Neutrophil (primary cell): ENCODE results near the gene CCNK.

ENCODE experiments used
- H3K27ac ChIP-seq: fragments of 200-600 bp; sonication (generic); 2 replicates; pipeline ENCODE4 v1.5.1; 2016; ENCODE audit warnings: mild to moderate bottlenecking, moderate library complexity
- H3K27me3 ChIP-seq: fragments of 200-600 bp; sonication (generic); 2 replicates; pipeline ENCODE4 v1.6.0; 2016; ENCODE audit warnings: mild to moderate bottlenecking
- H3K36me3 ChIP-seq: fragments of 200-600 bp; sonication (generic); 2 replicates; pipeline ENCODE4 v1.5.1; 2017
- H3K4me1 ChIP-seq, 2 experiments: fragments of 200-600 bp in 1 of 2; sonication (generic) in 1 of 2; 1 replicate in 1 of 2; 2 replicates in 1 of 2; pipeline versions ENCODE4 v1.5.1 to v1.6.1; 2013 to 2016; ENCODE audit warnings: low read depth in 1 of 2, low read length in 1 of 2, mild to moderate bottlenecking in 1 of 2, moderate library complexity in 1 of 2; ENCODE audit not compliant: control insufficient read depth in 1 of 2, insufficient read depth in 1 of 2
- H3K4me3 ChIP-seq, 2 experiments: fragments of 200-600 bp in 1 of 2; sonication (generic) in 1 of 2; 1 replicate in 1 of 2; 2 replicates in 1 of 2; pipeline ENCODE4 v1.5.1; 2013 to 2016; ENCODE audit warnings: low read depth in 1 of 2, low read length in 1 of 2, mild to moderate bottlenecking in 1 of 2, moderate library complexity in 1 of 2
- H3K9me3 ChIP-seq: fragments of 200-600 bp; sonication (generic); 2 replicates; pipeline ENCODE4 v1.5.1; 2016
- TF ChIP-seq, protein P1 (sequence below): fragments of 200-600 bp; sonication (generic); IDR thresholded peaks from 2 replicates; pipeline ENCODE4 v1.5.1; 2016; ENCODE audit warnings: antibody characterized with exemption

CCNK gene

GRCh38 chr14:99467336-99468078 is 13.7 kb upstream of the CCNK start:
- Histone ChIP-seq H3K27me3 (no peaks in the 10 kb centered on the region), H3K9me3 (no peaks in the 10 kb centered on the region), H3K4me1 (no peaks in the 10 kb centered on the region), H3K27ac (no peak overlapping the region), H3K36me3 (peaks cover 30% of the 10 kb centered on the region), H3K4me3 (no peak overlapping the region)
- TF ChIP-seq, protein P1, sequence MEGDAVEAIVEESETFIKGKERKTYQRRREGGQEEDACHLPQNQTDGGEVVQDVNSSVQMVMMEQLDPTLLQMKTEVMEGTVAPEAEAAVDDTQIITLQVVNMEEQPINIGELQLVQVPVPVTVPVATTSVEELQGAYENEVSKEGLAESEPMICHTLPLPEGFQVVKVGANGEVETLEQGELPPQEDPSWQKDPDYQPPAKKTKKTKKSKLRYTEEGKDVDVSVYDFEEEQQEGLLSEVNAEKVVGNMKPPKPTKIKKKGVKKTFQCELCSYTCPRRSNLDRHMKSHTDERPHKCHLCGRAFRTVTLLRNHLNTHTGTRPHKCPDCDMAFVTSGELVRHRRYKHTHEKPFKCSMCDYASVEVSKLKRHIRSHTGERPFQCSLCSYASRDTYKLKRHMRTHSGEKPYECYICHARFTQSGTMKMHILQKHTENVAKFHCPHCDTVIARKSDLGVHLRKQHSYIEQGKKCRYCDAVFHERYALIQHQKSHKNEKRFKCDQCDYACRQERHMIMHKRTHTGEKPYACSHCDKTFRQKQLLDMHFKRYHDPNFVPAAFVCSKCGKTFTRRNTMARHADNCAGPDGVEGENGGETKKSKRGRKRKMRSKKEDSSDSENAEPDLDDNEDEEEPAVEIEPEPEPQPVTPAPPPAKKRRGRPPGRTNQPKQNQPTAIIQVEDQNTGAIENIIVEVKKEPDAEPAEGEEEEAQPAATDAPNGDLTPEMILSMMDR: no peak

DNA sequence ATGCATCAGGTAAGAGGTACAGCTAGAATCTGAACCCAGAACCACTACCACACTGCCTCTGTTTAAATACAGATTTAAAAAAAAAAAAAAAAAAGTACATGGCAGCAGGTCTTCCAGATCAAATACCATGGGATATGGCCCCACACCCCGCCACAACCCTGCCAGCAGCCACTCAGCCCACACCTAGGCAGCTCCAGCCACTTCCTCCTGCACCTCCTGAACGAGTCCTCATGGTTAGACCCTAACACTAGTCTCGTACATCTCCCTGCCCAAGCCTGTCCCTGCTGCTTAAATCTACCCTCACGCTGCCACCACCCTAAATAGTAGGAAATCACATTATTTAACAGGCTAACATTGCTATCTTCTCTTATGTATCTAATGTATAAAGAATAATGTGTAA is 13.1 kb upstream of the CCNK start:
- Histone ChIP-seq H3K4me3 (no peak overlapping the region), H3K9me3 (no peaks in the 10 kb centered on the region), H3K36me3 (peaks cover 24% of the 10 kb centered on the region), H3K27ac (no peak overlapping the region), H3K4me1 (no peaks in the 10 kb centered on the region), H3K27me3 (no peaks in the 10 kb centered on the region)
- TF ChIP-seq, protein P1: no peak

- Histone ChIP-seq H3K4me3 (no peak overlapping the region), H3K27me3 (no peaks in the 10 kb centered on the region), H3K27ac (no peak overlapping the region), H3K36me3 (peaks cover 16% of the 10 kb centered on the region), H3K9me3 (no peaks in the 10 kb centered on the region), H3K4me1 (no peaks in the 10 kb centered on the region)
- TF ChIP-seq, protein P1: no peak
Measured at GRCh38 chr14:99468836-99469592, 12.2 kb upstream of the CCNK start.

GRCh38 chr14:99471731-99472130 is 9.5 kb upstream of the CCNK start:
- no peak overlapping the region for H3K27ac ChIP-seq
- no peaks in the 10 kb centered on the region for H3K36me3 ChIP-seq
- no peaks in the 10 kb centered on the region for H3K9me3 ChIP-seq
- H3K4me1 ChIP-seq: peaks cover 4 to 7% of the 10 kb centered on the region in 2 experiments
- no peak overlapping the region for H3K4me3 ChIP-seq
- no peaks in the 10 kb centered on the region for H3K27me3 ChIP-seq
- TF ChIP-seq, protein P1: no peak

DNA sequence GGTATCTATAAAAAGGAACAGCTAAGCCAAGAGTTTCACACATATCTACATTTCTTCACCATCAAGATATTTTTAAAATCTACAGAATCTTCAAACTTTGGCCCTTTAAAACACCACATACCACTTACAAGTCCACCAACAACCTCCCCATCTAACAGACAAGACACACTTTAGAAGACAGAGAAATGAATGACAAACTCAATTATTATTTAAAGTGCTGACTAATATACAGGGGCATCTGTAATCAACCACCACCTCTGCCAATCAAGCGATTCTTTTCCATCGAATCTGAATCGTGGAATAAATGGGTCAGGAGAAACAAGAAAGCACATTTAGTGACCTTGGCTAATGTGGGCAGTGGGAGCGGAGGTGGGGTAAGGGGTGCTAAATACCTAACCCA is 8.3 kb upstream of the CCNK start:
- peaks cover 12 to 15% of the 10 kb centered on the region in 2 experiments for H3K4me1 ChIP-seq
- no peaks in the 10 kb centered on the region for H3K9me3 ChIP-seq
- H3K4me3 ChIP-seq: no peak overlapping the region
- TF ChIP-seq, protein P1: no peak
- no peaks in the 10 kb centered on the region for H3K27me3 ChIP-seq
- no peaks in the 10 kb centered on the region for H3K36me3 ChIP-seq
- no peak overlapping the region for H3K27ac ChIP-seq
